ENCODE results near the gene BPIFA1.

The BPIFA1 gene

GRCh38 chr20:33237989-33238388 lies 2.2 kb downstream of the BPIFA1 start:
- H3K4me1 ChIP-seq (ENCODE audit: control insufficient read depth, insufficient read depth, low read length, poor library complexity, severe bottlenecking) = no peaks in the 10 kb centered on the region
- H3K36me3 ChIP-seq (ENCODE audit: control insufficient read depth, insufficient read depth, low read length) = no peaks in the 10 kb centered on the region
- no peak for DNase-seq
- H3K27ac ChIP-seq (ENCODE audit: insufficient read depth, low read length, poor library complexity, severe bottlenecking) = no peak overlapping the region
- no peaks in the 10 kb centered on the region for H3K27me3 ChIP-seq (replicated peaks; ENCODE audit: control insufficient read depth, insufficient read depth, low read length, poor library complexity, severe bottlenecking)
- no peak overlapping the region for H3K4me3 ChIP-seq (ENCODE audit: insufficient read depth, low read depth, low read length, poor library complexity, severe bottlenecking)
- no peaks in the 10 kb centered on the region for H3K9me3 ChIP-seq (ENCODE audit: control insufficient read depth, low read length)

GRCh38 chr20:33239418-33239817 lies 3.6 kb downstream of the BPIFA1 start:
- no peaks in the 10 kb centered on the region for H3K27me3 ChIP-seq (replicated peaks; ENCODE audit: control insufficient read depth, insufficient read depth, low read length, poor library complexity, severe bottlenecking)

GRCh38 chr20:33239979-33240736 lies 4.4 kb downstream of the BPIFA1 start:
- H3K27ac ChIP-seq (ENCODE audit: insufficient read depth, low read length, poor library complexity, severe bottlenecking) = no peak overlapping the region
- no peak for DNase-seq
- H3K27me3 ChIP-seq (replicated peaks; ENCODE audit: control insufficient read depth, insufficient read depth, low read length, poor library complexity, severe bottlenecking) = no peaks in the 10 kb centered on the region
- no peaks in the 10 kb centered on the region for H3K9me3 ChIP-seq (ENCODE audit: control insufficient read depth, low read length)
- H3K4me1 ChIP-seq (ENCODE audit: control insufficient read depth, insufficient read depth, low read length, poor library complexity, severe bottlenecking) = no peaks in the 10 kb centered on the region
- H3K4me3 ChIP-seq (ENCODE audit: insufficient read depth, low read depth, low read length, poor library complexity, severe bottlenecking) = no peak overlapping the region
- no peaks in the 10 kb centered on the region for H3K36me3 ChIP-seq (ENCODE audit: control insufficient read depth, insufficient read depth, low read length)

More at GRCh38 chr20:33239418-33239817, 3.6 kb downstream of the BPIFA1 start:
- Histone ChIP-seq H3K36me3 (ENCODE audit: control insufficient read depth, insufficient read depth, low read length) (no peaks in the 10 kb centered on the region), H3K4me3 (ENCODE audit: insufficient read depth, low read depth, low read length, poor library complexity, severe bottlenecking) (no peak overlapping the region), H3K27ac (ENCODE audit: insufficient read depth, low read length, poor library complexity, severe bottlenecking) (no peak overlapping the region), H3K4me1 (ENCODE audit: control insufficient read depth, insufficient read depth, low read length, poor library complexity, severe bottlenecking) (no peaks in the 10 kb centered on the region), H3K9me3 (ENCODE audit: control insufficient read depth, low read length) (no peaks in the 10 kb centered on the region)
- no peak for DNase-seq

- Histone ChIP-seq H3K4me1 (ENCODE audit: control insufficient read depth, insufficient read depth, low read length, poor library complexity, severe bottlenecking) (no peaks in the 10 kb centered on the region), H3K4me3 (ENCODE audit: insufficient read depth, low read depth, low read length, poor library complexity, severe bottlenecking) (no peak overlapping the region), H3K9me3 (ENCODE audit: control insufficient read depth, low read length) (no peaks in the 10 kb centered on the region), H3K36me3 (ENCODE audit: control insufficient read depth, insufficient read depth, low read length) (no peaks in the 10 kb centered on the region), H3K27me3 (replicated peaks; ENCODE audit: control insufficient read depth, insufficient read depth, low read length, poor library complexity, severe bottlenecking) (no peaks in the 10 kb centered on the region), H3K27ac (ENCODE audit: insufficient read depth, low read length, poor library complexity, severe bottlenecking) (no peak overlapping the region)
- DNase-seq = no peak
Measured at GRCh38 chr20:33240923-33241322, 5.1 kb downstream of the BPIFA1 start.

GRCh38 chr20:33242319-33243100 lies 6.7 kb downstream of the BPIFA1 start:
- no peaks in the 10 kb centered on the region for H3K36me3 ChIP-seq (ENCODE audit: control insufficient read depth, insufficient read depth, low read length)
- no peaks in the 10 kb centered on the region for H3K27me3 ChIP-seq (replicated peaks; ENCODE audit: control insufficient read depth, insufficient read depth, low read length, poor library complexity, severe bottlenecking)
- no peaks in the 10 kb centered on the region for H3K4me1 ChIP-seq (ENCODE audit: control insufficient read depth, insufficient read depth, low read length, poor library complexity, severe bottlenecking)
- no peak overlapping the region for H3K4me3 ChIP-seq (ENCODE audit: insufficient read depth, low read depth, low read length, poor library complexity, severe bottlenecking)
- DNase-seq = no peak
- no peaks in the 10 kb centered on the region for H3K9me3 ChIP-seq (ENCODE audit: control insufficient read depth, low read length)
- H3K27ac ChIP-seq (ENCODE audit: insufficient read depth, low read length, poor library complexity, severe bottlenecking) = no peak overlapping the region

- Histone ChIP-seq H3K36me3 (ENCODE audit: control insufficient read depth, insufficient read depth, low read length) (no peaks in the 10 kb centered on the region), H3K9me3 (ENCODE audit: control insufficient read depth, low read length) (no peaks in the 10 kb centered on the region), H3K27ac (ENCODE audit: insufficient read depth, low read length, poor library complexity, severe bottlenecking) (no peak overlapping the region), H3K4me3 (ENCODE audit: insufficient read depth, low read depth, low read length, poor library complexity, severe bottlenecking) (no peak overlapping the region), H3K27me3 (replicated peaks; ENCODE audit: control insufficient read depth, insufficient read depth, low read length, poor library complexity, severe bottlenecking) (no peaks in the 10 kb centered on the region), H3K4me1 (ENCODE audit: control insufficient read depth, insufficient read depth, low read length, poor library complexity, severe bottlenecking) (no peaks in the 10 kb centered on the region)
- DNase-seq = no peak
Measured at GRCh38 chr20:33246077-33246476, 10.3 kb downstream of the BPIFA1 start.

GRCh38 chr20:33249456-33249855 lies 13.7 kb downstream of the BPIFA1 start:
- Histone ChIP-seq H3K36me3 (ENCODE audit: control insufficient read depth, insufficient read depth, low read length) (no peaks in the 10 kb centered on the region), H3K27ac (ENCODE audit: insufficient read depth, low read length, poor library complexity, severe bottlenecking) (no peak overlapping the region), H3K9me3 (ENCODE audit: control insufficient read depth, low read length) (no peaks in the 10 kb centered on the region), H3K27me3 (replicated peaks; ENCODE audit: control insufficient read depth, insufficient read depth, low read length, poor library complexity, severe bottlenecking) (no peaks in the 10 kb centered on the region), H3K4me1 (ENCODE audit: control insufficient read depth, insufficient read depth, low read length, poor library complexity, severe bottlenecking) (no peaks in the 10 kb centered on the region), H3K4me3 (ENCODE audit: insufficient read depth, low read depth, low read length, poor library complexity, severe bottlenecking) (no peak overlapping the region)
- DNase-seq = no peak

GRCh38 chr20:33250666-33251065 lies 14.9 kb downstream of the BPIFA1 start:
- H3K4me3 ChIP-seq (ENCODE audit: insufficient read depth, low read depth, low read length, poor library complexity, severe bottlenecking) = no peak overlapping the region
- no peak for DNase-seq
- H3K36me3 ChIP-seq (ENCODE audit: control insufficient read depth, insufficient read depth, low read length) = no peaks in the 10 kb centered on the region
- no peaks in the 10 kb centered on the region for H3K9me3 ChIP-seq (ENCODE audit: control insufficient read depth, low read length)
- H3K27me3 ChIP-seq (replicated peaks; ENCODE audit: control insufficient read depth, insufficient read depth, low read length, poor library complexity, severe bottlenecking) = no peaks in the 10 kb centered on the region
- no peak overlapping the region for H3K27ac ChIP-seq (ENCODE audit: insufficient read depth, low read length, poor library complexity, severe bottlenecking)
- H3K4me1 ChIP-seq (ENCODE audit: control insufficient read depth, insufficient read depth, low read length, poor library complexity, severe bottlenecking) = no peaks in the 10 kb centered on the region

- no peaks in the 10 kb centered on the region for H3K36me3 ChIP-seq (ENCODE audit: control insufficient read depth, insufficient read depth, low read length)
- H3K4me1 ChIP-seq (ENCODE audit: control insufficient read depth, insufficient read depth, low read length, poor library complexity, severe bottlenecking) = no peaks in the 10 kb centered on the region
- no peak overlapping the region for H3K27ac ChIP-seq (ENCODE audit: insufficient read depth, low read length, poor library complexity, severe bottlenecking)
- H3K9me3 ChIP-seq (ENCODE audit: control insufficient read depth, low read length) = no peaks in the 10 kb centered on the region
- no peaks in the 10 kb centered on the region for H3K27me3 ChIP-seq (replicated peaks; ENCODE audit: control insufficient read depth, insufficient read depth, low read length, poor library complexity, severe bottlenecking)
- no peak for DNase-seq
- H3K4me3 ChIP-seq (ENCODE audit: insufficient read depth, low read depth, low read length, poor library complexity, severe bottlenecking) = no peak overlapping the region
Measured at GRCh38 chr20:33251496-33251895, 15.7 kb downstream of the BPIFA1 start.

GRCh38 chr20:33252460-33252859 lies 16.7 kb downstream of the BPIFA1 start:
- Histone ChIP-seq H3K27me3 (replicated peaks; ENCODE audit: control insufficient read depth, insufficient read depth, low read length, poor library complexity, severe bottlenecking) (no peaks in the 10 kb centered on the region), H3K27ac (ENCODE audit: insufficient read depth, low read length, poor library complexity, severe bottlenecking) (no peak overlapping the region), H3K9me3 (ENCODE audit: control insufficient read depth, low read length) (no peaks in the 10 kb centered on the region), H3K4me1 (ENCODE audit: control insufficient read depth, insufficient read depth, low read length, poor library complexity, severe bottlenecking) (no peaks in the 10 kb centered on the region), H3K36me3 (ENCODE audit: control insufficient read depth, insufficient read depth, low read length) (no peaks in the 10 kb centered on the region), H3K4me3 (ENCODE audit: insufficient read depth, low read depth, low read length, poor library complexity, severe bottlenecking) (no peak overlapping the region)
- no peak for DNase-seq
